ENCODE measurements around the gene AXIN2.

The AXIN2 gene

GRCh38 chr17:65583921-65584603 is 22.6 kb upstream of the AXIN2 start:
- DNase-seq, result no peak

GRCh38 chr17:65576939-65577338 is 15.5 kb upstream of the AXIN2 start:
- DNase-seq, result no peak

GRCh38 chr17:65573282-65573602 is 11.8 kb upstream of the AXIN2 start:
- no peak for DNase-seq

DNA sequence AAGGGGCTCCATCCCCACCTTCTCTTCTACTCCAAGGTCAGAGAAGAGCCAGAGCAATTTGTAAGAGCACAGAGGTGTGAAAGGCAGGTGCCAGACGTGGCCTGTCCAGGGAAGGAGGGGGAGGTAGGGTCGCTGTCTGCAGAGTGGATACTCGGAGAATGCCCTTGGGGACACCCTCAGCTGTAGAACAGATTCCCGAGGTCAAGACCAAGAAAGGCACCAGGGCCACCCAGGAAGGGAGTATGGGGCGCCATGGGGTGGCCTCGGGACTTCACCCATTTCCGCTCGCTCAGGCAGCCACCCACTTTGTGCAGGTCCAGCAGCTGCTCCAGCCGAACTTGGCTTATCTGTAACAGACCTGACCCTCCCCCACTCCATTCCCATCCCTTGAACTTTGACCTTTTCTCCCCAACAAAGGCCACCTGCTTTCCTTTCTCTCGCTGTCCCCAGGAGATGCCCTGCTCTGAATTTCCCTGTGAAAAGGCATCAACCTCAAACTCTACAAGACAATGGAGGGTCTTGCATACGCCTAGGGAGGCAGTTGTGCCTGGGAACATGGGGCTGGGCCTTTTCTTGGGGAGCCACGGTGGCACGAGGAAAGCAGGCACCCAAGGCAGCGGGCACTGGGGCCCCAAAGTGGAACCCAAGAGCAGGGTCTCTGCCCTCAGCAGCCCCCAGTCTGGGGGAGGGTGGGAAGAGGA is 11.3 kb upstream of the AXIN2 start:
- no peak for DNase-seq

- no peak for DNase-seq
Measured at GRCh38 chr17:65572186-65572580, 10.7 kb upstream of the AXIN2 start.

DNA sequence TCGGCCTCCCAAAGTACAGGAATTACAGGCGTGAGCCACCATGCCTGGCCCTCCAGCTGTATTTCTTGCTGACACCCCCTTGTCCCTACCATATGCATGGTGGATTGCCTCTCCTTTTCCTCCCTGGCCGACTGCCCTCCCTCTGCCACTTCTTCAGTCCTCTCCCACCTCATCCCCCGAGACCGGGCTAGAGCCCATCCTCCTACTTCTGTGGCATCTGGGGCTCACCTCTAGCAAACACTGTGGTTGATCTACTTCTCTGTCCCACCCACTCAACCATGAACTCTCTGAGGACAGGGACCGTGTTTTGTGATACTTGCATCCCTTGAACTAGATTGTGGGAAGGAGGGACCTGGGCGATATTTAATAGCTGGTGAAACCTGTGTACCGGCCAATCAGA is 7.5 kb upstream of the AXIN2 start:
- no peak for DNase-seq

DNA sequence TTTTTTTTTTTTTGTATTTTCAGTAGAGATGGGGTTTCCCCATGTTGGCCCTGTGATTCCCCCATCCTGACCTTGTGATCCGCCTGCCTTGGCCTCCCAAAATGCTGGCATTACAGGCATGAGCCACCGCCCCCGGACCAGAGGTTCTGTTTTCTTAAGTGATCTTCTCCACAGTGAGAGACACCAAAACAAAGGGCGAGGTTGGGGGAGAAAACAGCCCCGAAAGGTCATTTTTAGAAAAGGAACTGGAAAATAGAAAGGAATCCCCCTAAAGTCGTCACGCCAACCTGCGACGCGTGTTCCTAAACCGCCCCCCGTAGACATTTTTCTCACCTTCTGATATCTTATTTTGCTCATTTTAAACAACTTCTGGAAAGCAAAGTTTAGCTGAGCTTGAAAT is 6.1 kb upstream of the AXIN2 start:
- DNase-seq, result no peak

- DNase-seq, result no peak
Measured at GRCh38 chr17:65565559-65565958, 4.1 kb upstream of the AXIN2 start.

DNA sequence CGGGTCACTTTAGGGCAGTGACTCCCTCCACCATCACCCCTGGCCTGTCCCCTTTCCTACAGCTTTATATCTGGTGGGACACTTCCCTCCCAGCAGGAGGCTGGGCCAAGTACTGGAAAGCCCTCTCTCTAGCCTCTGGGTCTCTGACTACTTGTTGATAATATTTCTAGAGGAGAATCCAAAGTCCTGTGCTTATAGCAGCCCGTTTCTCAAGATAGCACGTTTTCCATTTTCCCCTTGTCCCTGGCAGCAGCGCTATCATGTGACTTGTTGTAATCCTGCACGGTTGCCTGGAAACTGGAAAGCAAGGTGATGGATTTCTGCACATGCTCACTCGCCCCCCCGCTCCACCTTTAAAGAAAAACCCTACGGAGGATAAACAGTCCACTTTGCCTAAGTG is 3.3 kb upstream of the AXIN2 start:
- DNase-seq, result no peak

DNA sequence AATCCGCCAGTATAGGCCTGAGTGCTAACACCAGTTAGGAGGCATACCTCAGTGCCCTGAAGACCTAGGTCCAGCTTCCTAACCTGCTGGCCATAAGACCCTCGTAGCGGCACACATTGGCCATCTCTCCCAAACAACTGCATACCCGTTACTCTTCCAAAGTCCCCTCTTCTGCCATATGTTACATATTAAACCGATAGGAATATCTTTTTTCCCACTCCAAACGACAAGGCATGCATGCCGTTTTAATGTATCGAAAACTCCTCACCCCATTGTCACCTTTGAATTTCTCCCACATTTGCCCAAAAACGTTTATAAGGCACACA is 721 bp upstream of the AXIN2 start:
- DNase-seq, result no peak

- DNase-seq, result peak; percentile 79
Measured at GRCh38 chr17:65560628-65561451, 608 bp downstream of the AXIN2 start.

DNA sequence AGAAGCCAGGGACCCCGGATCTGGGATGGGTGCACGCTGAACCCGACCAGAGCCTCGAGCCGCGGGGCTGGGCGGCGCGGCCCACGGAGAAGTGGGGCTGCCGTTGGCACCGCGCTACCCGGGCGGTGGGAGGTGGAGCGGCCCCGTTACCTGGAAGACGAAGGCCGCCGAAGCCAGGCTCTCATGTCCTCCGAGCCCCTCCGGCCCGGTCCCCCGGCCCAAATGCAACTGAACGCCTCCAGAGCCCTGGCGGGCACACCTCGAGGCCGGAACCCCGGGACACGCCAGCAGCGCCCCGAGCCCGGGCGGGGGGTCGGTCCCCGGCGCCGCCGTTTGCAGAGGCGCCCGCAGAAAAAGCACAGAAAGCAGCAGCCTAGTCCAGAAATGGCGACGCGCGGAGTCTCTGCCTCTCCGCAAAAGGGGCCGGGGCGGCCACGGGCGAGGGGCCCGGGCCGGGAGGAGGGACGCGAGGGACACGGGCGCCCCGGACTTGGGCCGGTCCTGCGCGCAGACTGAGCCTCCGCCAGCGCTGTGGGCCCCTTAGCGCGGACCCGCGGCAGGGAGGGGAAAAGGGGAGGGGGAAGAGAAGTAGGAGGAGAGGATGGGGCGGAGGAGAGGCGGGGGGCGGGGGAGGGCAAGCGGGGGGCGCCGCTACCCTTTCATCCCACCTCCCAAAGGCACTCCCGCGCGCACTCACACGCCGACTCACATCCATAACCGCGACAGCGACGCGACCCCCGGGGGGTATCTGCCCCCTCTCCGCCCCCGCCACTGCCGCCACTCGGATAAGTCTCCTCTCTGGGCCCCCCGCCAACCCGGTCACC is 1.4 kb downstream of the AXIN2 start:
- DNase-seq, result peak; percentile 9

DNA sequence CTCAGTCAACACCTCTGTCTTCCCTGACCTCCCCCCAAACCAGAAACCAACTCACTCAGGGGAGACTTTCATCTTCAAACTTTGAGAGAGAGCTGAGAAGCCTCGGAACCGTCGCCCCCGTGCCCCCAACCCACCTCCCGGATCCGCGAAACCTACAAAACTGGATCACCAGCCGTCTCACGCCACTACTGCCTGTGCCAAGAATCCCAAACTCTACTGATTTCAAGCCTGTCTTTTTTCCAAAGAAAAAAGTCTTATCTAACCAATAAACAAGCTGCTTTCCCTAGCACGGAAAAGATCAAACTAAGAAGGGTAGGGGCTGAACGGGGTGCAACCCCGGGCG is 2.0 kb downstream of the AXIN2 start:
- no peak for DNase-seq

GRCh38 chr17:65558683-65559460 is 2.6 kb downstream of the AXIN2 start:
- DNase-seq, result peak; percentile 9

GRCh38 chr17:65558311-65558682 is 3.2 kb downstream of the AXIN2 start:
- DNase-seq, result no peak

DNA sequence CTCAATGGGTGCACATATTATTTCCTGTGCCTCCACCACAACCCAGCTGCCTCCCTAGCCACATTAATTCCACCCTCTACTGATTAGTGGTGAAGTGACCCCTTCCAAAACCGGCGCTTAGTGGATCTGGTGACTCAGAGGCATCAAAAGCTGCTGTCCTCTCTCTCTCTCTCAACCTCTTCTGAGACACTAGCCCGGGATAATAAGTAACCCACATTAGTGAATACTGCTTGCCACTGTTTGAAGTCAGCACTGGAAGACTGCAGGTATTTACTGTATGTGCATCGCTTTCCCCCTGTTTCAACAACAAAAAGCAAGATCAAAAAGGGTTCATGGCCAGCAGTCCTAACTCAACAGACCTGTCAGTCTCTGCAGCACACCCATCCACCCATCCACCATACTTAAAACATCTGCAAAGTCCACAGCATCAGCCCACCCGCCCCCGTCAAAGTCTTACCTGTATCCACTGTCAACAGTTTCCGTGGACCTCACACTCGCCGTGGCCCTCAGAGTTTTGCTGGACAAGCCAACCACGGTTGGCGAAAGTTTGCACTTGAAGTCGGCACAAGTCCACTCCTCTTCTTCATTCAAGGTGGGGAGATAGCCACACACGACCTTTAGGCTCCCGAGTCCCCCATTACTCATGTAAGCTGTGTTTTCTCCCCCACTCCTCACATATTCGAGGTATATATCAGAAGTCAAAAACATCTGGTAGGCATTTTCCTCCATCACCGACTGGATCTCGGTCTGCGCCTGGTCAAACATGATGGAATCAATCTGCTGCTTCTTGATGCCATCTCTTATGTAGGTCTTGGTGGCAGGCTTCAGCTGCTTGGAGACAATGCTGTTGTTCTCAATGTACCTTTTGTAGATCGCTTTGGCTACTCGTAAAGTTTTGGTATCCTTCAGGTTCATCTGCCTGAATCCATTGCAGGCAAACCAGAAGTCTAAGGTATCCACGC is 3.8 kb downstream of the AXIN2 start:
- peak; percentile 5 for DNase-seq

DNA sequence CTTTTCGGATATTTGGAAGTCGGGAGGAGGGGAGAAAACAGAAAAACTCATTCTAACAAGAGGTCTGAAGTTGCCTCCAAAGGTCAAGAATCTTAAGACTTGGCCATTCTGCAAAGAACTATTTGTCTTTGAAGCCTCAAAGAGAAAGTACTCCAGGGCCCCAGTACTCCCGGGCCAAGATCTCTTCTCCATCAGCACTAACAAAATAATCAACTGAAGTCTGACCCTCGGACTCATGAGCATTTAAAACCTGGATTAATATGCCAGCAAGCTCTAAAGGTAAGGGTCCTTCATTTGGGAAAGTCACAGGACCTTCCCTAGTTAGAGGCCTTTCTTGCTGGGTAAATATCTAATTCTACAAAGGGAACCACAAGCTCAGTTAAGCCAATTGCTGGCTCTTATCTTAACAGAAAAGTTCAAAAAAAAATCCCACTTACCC is 4.5 kb downstream of the AXIN2 start:
- no peak for DNase-seq

DNA sequence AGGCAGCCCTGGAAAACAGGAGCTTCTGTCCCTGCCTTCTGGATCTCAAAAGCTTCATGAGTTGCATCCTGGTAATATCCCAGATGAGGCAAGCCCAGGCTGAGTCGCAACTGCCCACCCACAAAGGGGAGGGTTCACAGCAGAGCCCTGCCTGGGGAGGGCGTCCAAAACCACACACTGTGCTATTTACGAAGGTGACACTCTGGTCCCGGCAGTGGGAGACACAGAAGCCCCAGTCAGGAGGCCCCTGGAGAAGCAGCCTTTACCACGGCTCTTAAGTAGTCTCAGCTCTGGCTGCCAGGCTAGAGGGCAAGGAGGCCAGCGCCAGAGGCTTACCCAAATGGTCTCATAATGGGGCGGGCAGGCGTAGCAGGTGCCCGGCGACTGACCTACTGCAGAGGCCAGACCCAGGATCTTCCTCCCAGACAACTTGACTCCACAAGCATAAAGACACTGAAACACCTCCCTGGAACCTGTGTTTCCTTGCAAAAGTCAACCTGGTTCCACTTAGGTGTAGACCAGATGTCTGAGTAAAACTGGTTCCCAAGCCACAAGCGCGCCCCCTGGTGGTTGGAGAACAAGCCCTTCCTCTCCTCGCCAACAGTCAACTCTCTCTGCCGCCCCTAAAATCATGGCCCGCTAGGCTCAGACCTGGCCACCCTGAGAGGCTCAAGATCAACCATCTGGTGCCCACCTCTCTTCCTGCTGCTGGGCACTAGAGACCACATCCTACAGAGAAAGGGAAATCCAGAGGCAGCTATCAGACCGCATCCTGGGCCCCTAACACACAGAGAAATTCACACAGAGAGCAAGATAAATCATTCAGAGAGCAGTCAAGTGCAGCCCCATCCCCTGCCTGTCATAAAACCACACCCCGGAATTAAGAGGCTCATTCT is 5.2 kb downstream of the AXIN2 start:
- DNase-seq, result peak; percentile 89

- DNase-seq, result no peak
Measured at GRCh38 chr17:65554553-65555223, 6.8 kb downstream of the AXIN2 start.
